Endothelial cell of hepatic sinusoid (primary cell): ENCODE results near the gene GINS2.

Source experiments
- in situ Hi-C: cut with HindIII; loops from 2 replicates; pipeline ENCODE4 v1.10.0; 2017; ENCODE audit warnings: low sequenced_read_pairs

GINS2 gene

GRCh38 chr16:85644093-85644712, 44.6 kb downstream of the GINS2 start:
- in situ Hi-C loops, result no loop called here

DNA sequence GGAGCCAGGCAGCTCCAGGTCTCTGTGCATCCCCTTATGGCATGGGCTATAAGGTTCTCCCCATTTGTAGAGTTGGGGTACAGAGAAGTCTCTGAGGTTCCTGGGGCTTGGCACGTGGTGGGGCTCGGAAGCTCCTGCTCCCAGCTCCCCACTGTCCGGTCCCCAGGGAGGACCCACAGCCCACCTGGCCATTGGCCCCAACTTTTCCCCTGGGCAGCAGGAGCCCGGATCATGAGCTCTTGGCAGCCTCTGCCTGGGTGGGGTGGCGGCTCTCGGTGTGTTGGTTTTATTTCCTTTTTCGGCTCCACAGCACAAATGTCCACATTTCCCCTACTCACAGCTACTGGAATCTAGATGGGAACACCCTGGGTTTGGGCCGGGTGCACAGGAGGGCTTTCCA, 45.1 kb downstream of the GINS2 start:
- in situ Hi-C loops, result no loop called here

- in situ Hi-C loops, result no loop called here
Measured at GRCh38 chr16:85642762-85643358, 45.9 kb downstream of the GINS2 start.

DNA sequence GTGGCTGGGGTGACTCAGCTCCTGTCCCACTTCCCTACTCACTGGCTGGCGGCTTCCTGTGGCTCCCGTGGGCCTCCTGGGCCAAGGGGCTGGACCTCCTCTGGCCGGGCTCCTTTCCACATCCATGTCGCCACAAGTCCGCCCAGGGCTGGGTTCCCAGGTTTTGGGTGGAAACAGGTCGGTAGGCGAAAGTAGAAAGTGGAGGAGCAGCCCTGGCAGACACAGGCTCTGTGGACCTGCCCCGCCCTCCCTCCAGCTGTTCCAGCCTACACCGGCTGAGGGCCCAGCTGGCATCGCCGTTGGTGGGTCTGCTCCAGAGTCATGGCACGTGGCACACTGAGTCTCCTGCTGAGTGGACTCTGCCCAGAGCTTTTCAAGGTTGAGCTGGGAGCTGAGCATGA, 47.0 kb downstream of the GINS2 start:
- in situ Hi-C loops, result no loop called here

DNA sequence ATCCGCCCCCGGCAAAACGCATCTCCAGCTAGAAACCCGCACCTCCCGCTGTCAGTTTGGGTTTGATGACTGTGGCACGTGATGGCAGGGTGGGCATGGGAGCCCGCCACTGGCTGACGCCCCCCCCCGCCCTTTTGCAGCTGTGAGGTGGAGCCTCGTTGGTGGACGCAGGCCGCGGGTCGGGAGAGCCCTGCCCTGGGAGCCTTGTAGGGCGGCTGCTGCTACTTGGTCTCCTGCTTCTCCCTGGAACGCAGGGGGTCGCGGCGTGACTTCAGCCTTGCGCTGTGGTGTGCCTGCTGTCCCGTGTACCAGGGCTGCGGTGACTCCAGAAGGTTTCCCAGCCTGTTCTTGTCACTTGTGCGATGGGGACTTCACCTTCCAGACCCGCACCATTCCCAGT, 47.4 kb downstream of the GINS2 start:
- in situ Hi-C loops, result no loop called here

GRCh38 chr16:85640585-85640984, 48.2 kb downstream of the GINS2 start:
- in situ Hi-C loops, result no loop called here

GRCh38 chr16:85640254-85640558, 48.5 kb downstream of the GINS2 start:
- in situ Hi-C loops, result no loop called here

DNA sequence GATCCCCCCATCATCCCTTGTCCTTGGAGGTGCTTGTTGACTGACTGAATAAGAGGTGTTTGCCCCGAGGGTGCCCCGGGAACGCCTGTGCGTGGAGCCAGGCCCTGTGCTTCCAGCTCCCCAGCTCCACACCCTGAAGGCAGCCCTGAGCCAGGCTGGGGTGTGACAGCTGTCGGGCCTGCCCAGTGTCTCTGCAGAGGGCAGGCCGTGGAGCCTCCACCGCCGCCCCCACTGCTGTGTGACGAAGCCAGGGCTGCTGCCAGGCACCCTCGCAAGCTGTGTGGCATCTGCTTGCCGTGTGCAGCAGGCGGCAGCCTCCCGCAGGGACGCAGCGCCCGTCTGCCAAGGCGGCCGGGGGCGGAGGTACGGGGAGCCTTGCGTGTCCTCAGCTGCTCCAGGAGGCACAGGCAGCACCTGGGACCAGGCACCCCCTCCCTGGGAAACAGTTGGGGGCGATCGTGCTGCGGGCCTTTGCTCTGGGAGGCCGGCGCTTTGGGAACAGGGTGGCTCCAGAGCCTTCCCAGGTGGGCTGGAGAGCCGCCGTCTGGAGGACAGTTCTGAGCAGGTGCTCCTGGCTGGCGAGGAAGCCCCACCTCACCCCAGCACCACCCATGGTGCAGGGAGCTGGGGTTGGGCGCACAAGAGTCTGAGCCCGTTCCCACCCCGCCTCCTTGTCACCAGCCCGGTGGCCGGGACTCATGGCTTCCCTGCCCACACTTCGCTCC, 49.1 kb downstream of the GINS2 start:
- in situ Hi-C loops, result no loop called here

DNA sequence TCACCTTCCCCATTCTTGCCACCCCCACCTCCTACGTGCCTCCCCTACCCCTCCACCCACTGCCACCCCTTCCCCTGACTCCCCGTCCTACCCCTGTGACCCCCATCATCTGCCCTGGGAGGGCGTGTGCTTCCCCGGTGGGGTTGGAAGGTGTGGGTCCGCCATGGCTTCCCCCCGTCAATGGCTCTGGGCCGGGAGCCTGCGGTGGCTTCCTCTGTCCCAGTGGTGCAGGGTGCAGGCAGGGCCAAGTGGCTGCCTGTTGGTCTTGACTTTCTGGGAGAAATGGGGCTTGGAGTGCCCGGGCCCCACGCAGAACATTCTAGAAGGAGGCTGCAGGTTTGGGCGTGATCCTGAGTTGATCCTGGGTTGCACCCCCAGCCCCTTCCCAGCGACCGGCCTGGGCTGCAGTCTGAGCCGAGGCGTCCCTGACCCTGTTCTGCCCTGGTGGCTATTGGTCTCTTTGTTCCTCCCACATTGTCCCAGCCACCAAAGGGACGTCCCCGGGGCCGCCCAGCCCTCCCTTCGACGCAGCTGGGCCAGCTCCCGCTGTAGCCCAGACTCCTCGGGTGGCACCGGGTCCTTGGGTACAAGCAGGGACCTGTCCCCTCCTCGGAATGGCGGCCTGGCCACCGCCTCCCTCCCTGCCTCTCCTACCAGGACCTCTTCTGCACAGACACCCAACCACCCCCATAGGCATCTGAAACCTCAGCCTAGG, 49.9 kb downstream of the GINS2 start:
- in situ Hi-C loops, result no loop called here

DNA sequence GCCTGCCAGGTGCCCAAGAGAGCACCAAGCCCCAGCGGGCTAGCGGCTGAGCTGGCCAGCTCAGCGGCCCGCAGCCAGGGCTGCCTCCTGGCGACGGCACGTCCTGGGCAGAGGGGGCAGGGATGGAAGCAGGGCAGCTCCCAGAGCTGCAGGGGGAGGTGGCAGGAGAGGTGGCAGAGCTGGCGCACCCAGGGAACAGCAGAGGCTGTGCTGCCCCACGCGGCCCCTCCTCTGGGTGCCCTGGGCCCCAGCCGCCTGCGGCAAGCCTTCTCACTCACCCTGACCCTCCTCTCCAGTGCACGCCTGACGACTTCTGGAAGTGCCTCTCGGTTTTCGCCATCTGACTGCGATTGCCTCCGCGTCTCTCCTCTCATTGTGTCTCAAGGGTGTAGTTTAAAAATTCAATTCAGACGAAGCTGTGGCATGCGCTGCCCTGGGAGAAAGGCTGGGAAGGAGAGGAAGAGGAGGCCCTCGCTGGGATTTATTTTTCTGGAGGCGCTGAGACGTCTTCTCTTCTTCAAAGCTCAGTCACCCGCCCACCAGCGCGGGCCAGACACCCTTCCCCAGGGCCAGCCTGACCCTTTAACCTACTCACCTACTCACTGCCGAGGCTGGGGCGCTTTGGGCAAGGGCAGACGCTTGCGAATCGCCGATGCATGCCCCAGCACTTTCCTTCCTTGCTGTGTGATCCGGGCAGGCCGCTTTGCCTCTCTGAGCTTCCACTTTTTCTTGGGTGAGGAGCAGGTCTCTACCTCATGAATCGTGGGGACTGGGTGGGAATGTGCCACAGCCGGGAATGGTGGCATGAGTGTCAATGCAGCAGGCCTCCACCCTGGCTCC, 50.7 kb downstream of the GINS2 start:
- in situ Hi-C loops, result no loop called here

- in situ Hi-C loops, result no loop called here
Measured at GRCh38 chr16:85637061-85637807, 51.5 kb downstream of the GINS2 start.

DNA sequence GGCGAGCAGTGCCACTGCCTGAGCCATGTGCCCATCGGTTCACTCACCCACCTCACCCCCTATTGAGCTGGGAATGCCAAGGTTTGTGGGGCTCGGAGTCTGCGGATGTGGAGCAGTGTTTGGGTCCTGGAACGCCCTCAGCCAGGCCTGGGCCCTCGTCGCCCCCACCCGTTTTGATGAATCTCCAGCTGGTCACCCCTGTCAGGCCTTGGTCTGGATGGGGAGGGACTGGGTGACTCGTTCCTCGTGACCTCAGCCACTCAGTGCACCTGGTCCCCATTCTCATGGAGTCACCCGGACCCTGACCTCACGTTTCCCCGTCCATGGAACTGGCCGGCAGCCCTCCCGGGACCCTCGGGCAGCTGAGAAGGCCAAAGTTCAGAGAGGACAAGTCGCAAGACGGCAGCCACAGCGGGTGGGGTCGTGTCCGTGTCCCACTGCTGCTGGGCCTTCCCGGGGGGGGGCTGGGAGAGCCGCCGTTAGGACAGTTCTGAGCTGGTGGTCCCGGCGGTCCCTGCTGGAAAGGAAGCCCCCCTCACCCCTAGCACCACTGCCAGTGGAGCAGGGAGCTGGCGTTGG, 52.4 kb downstream of the GINS2 start:
- in situ Hi-C loops, result no loop called here

DNA sequence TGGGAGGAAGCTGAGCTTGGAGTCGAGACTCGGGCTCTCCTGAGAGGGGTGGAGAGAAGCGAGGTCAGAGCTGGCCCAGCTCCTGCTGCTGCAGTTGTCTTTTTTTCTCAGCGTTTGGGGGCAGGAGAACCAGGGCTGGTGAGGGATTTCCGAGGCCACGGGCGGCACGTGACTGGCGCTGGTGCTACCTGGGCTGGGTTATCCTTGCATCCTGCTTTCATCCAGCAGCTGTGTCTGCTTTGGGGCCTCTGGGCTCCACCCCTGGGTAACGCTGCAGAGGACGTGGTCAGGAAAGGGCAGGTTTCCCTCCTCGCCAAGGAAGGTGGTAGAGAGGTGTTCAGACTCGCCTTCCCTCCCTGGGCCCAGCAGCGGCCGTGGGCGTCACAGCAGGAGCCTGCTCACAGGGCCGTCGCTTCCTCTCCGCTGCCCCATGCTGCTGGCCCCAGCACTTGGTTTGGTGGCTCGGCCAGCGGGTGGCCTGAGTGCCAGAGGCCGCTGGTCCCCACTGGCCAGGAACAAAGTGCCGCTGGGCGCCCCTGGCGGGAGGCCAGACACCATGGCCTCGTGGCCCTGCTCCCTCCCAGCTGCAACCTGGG, 53.1 kb downstream of the GINS2 start:
- in situ Hi-C loops, result no loop called here

GRCh38 chr16:85634747-85635544, 53.8 kb downstream of the GINS2 start:
- in situ Hi-C loops, result no loop called here

DNA sequence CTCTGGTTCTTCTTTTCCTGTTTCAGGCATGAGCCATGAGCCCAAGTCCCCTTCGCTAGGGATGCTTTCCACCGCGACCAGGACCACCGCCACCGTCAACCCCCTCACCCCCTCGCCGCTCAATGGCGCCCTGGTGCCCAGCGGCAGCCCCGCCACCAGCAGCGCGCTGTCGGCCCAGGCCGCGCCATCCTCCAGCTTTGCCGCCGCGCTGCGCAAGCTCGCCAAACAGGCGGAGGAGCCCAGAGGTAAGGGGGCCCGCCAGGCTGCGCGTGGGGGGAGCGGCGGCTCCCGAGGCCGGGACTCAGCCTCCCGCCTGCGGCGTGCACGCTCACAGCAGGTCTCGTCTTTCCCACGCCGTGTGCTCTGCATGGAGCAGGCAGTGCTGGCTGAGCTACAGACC, 54.9 kb downstream of the GINS2 start:
- in situ Hi-C loops, result no loop called here

- in situ Hi-C loops, result no loop called here
Measured at GRCh38 chr16:85633438-85633743, 55.4 kb downstream of the GINS2 start.

DNA sequence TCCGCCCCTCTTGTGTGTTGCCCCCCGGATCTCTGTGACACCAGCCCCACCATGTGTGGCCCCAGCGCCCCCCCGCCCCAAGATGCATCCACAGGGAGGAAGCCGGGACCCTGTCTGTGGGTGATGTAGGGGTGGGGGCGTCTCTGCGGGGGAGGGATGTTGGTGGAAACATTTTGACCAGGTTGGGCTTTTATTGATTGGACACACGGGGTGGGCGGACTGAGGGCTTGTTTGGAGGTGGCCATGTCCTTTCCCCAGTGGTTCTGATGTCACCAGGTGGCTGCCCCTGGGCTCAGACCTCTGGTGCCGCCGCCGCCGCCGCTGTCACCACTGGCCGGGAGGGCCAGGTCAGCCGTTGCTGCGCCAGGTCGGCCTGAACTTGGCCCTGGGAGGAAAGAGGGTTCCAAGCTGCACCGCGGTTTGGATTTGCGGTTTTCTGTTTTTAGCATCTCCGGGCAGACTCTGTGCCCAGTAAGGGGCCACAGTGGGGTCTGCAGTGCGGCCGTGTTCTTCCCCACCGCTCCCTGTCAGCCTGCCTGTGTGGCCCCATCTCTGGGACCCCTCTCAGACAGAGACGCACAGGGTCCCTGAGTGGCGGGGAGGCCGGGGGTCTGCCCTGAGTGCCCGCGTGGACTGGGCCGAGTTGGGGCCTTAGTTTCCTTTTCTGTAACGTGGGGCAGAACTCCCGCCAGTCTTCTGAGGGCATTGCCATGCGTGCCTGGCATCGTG, 55.9 kb downstream of the GINS2 start:
- in situ Hi-C loops, result no loop called here

DNA sequence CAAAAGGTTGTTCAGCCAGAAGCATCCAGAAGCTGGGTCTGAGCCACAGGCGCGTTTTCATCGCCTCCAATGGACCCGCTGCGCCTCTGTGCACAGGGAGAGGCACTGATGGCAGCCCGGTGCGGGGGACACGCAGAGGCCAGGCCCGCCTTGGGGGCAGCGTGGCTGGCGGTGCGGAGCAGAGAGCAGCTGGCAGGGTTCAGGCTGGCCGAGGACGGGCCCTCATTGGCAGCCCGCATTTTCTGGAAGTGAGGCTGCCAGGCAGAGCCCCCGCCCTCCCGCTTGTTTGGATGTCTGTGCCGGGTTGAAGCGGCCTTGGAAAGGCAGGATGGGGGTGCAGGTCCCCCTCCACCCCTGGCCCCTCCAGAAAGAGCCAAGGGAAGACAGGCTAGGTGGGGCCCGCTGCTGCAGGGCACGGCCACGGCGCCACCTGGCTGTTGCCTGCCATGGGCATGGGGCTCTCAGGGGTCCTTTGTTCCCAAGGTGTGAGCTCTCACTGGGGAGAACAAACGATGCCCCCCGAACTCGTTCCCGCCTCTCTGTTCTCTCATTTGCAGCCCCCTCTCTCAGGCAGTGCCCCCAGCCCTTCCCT, 56.9 kb downstream of the GINS2 start:
- in situ Hi-C loops, result no loop called here
